Lower lobe of right lung (tissue), 2 donors: ENCODE results near the gene MRPL30. TPM values are rescaled to one million over a fixed set of nuclear protein-coding genes. Genes with fewer than 3 reads are reported as not detected.
"Not testable (repeated sequence)": the region's sequence is repeated elsewhere in the genome, so short reads cannot be mapped to it uniquely, and the experiment has no call there.

ENCODE experiments used
- ATAC-seq, 2 donors: fragments of 200-7000 bp; cut with Tn5 transposase; one replicate each; pipeline ENCODE4 v1.9.1; 2020 to 2022; ENCODE audit warnings: mild to moderate bottlenecking in 2 of 2, moderate library complexity in 2 of 2
- DNase-seq: peaks from one replicate; pipeline ENCODE4 v3.0.0-alpha.2; 2020
- H3K27ac ChIP-seq: fragments of 200-600 bp; one replicate; pipeline ENCODE4 v1.8.0; 2022
- H3K27me3 ChIP-seq: fragments of 200-600 bp; one replicate; pipeline ENCODE4 v1.8.0; 2022; ENCODE audit warnings: low read depth
- H3K36me3 ChIP-seq: fragments of 200-600 bp; one replicate; pipeline ENCODE4 v1.8.0; 2022; ENCODE audit warnings: mild to moderate bottlenecking
- H3K4me1 ChIP-seq: fragments of 200-600 bp; one replicate; pipeline ENCODE4 v1.8.0; 2022
- H3K4me3 ChIP-seq: fragments of 200-600 bp; one replicate; pipeline ENCODE4 v1.8.0; 2022; ENCODE audit warnings: mild to moderate bottlenecking
- H3K9me3 ChIP-seq: fragments of 200-600 bp; one replicate; pipeline ENCODE4 v1.8.0; 2022
- CTCF ChIP-seq: fragments of 200-600 bp; IDR thresholded peaks from one replicate; pipeline ENCODE4 v1.8.0; 2022; ENCODE audit warnings: antibody characterized with exemption, mild to moderate bottlenecking
- intact Hi-C: fragments of 100-400 bp; cut with DNase I; formaldehyde crosslinking; loops from one replicate; pipeline ENCODE4 v1.11.0; 2022
- long read RNA-seq: library from polyadenylated mRNA; unstranded; transcript quantifications from one replicate; pipeline ENCODE4 v2.0.0, GENCODE V29; 2021
- total RNA-seq: library from RNA; stranded (reverse); fragmentation: NEBNext Ultra II Directional; extraction: Animal tissue kit (Norgen Biotek cat#: 25700); gene quantifications from one replicate; pipeline ENCODE4 v1.2.1, GENCODE V29; 2021
- donor health status: DM: no; HTN: yes; CAD: no; lungs with severe emphysema.

MRPL30 gene
- 19.4 TPM for total RNA-seq
- long read RNA-seq, transcript MRPL30-201 (6 exons, 2,605 nt): major isoform, 19 of 24 reads
- long read RNA-seq, partial matches to known transcripts: 2 of 24 reads
- long read RNA-seq, other reads (novel, unspliced or antisense): 3 of 24 reads

GRCh38 chr2:99180755-99181623 lies at the start of gene MRPL30, which contains the start of gene MITD1:
Gene MRPL30 (plus strand): TSS chr2:99181184. CDS start chr2:99186204, 5,020 bp downstream.
Gene MITD1 (minus strand): TSS chr2:99181058. CDS start chr2:99180981, 77 bp downstream.
- Histone ChIP-seq H3K27me3 (no peaks in the 10 kb centered on the region), H3K27ac (peak within 1 kb of the TSS; percentile 84), H3K9me3 (no peaks in the 10 kb centered on the region), H3K36me3 (no peaks in the 10 kb centered on the region), H3K4me3 (peak within 1 kb of the TSS; percentile 87), H3K4me1 (peaks cover 34% of the 10 kb centered on the region)
- no peak for TF ChIP-seq CTCF
- DNase-seq (peak; percentile 92), ATAC-seq (peak; percentile 98 to 99)
- intact Hi-C loops: no loop called here

- ATAC-seq, H3K9me3 ChIP-seq, H3K4me3 ChIP-seq, H3K36me3 ChIP-seq, intact Hi-C loops, DNase-seq, H3K27ac ChIP-seq, H3K4me1 ChIP-seq, H3K27me3 ChIP-seq: not testable (repeated sequence)
Observed at GRCh38 chr2:99135044-99135556, 45.9 kb upstream of the MRPL30 start.

GRCh38 chr2:99139003-99139402 lies 42.0 kb upstream of the MRPL30 start:
- no peak overlapping the region for H3K27ac ChIP-seq
- ATAC-seq: no peak
- intact Hi-C loops: no loop called here
- H3K4me3 ChIP-seq: no peak overlapping the region
- H3K4me1 ChIP-seq: peaks cover 14% of the 10 kb centered on the region
- no peaks in the 10 kb centered on the region for H3K36me3 ChIP-seq
- no peaks in the 10 kb centered on the region for H3K27me3 ChIP-seq
- no peaks in the 10 kb centered on the region for H3K9me3 ChIP-seq
- no peak for TF ChIP-seq CTCF
- no peak for DNase-seq

GRCh38 chr2:99140056-99140859 lies 40.7 kb upstream of the MRPL30 start:
- Histone ChIP-seq H3K4me1 (peaks cover 14% of the 10 kb centered on the region), H3K4me3 (peak overlapping the region; percentile 65), H3K27me3 (no peaks in the 10 kb centered on the region), H3K27ac (peak overlapping the region; percentile 79), H3K36me3 (no peaks in the 10 kb centered on the region), H3K9me3 (no peaks in the 10 kb centered on the region)
- TF ChIP-seq CTCF: no peak
- intact Hi-C loops: no loop called here
- DNase-seq: no peak
- ATAC-seq: no peak

- DNase-seq: no peak
- H3K9me3 ChIP-seq: no peaks in the 10 kb centered on the region
- intact Hi-C loops: no loop called here
- H3K27ac ChIP-seq: peak overlapping the region; percentile 79
- peak overlapping the region; percentile 65 for H3K4me3 ChIP-seq
- no peaks in the 10 kb centered on the region for H3K27me3 ChIP-seq
- H3K36me3 ChIP-seq: no peaks in the 10 kb centered on the region
- TF ChIP-seq CTCF: no peak
- ATAC-seq: peak; percentile 64 to 71
- peaks cover 14% of the 10 kb centered on the region for H3K4me1 ChIP-seq
Observed at GRCh38 chr2:99140860-99141109, 40.2 kb upstream of the MRPL30 start.
